NCI-H2029 (cell line): Measurements from ENCODE around the gene CALHM6.

Experiments
- DNase-seq: peaks from one replicate; lab custom pipeline; 2025; lab: John Stamatoyannopoulos, UW

The CALHM6 gene

GRCh38 chr6:116445102-116445501 is 16.1 kb upstream of the CALHM6 start:
- DNase-seq: peak; percentile 100

DNA sequence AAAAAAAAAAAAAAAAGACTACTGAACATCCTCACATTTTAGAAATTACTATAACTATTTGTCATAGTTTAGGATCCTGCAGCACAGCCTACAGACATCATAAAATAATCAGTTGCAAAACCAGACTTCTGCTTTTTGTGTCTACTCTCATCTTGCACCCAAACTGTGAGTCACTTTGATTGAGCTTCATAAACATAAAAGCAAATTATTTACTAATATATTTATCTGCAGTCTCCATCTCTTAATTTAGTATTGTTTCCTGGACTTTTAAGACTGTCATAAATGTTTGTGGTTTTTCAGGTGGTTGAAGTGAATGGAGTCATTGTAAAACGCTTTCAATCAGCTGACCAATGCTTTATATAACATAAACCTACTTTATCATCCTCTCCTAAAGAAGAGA is 14.8 kb upstream of the CALHM6 start:
- DNase-seq: peak; percentile 58

DNA sequence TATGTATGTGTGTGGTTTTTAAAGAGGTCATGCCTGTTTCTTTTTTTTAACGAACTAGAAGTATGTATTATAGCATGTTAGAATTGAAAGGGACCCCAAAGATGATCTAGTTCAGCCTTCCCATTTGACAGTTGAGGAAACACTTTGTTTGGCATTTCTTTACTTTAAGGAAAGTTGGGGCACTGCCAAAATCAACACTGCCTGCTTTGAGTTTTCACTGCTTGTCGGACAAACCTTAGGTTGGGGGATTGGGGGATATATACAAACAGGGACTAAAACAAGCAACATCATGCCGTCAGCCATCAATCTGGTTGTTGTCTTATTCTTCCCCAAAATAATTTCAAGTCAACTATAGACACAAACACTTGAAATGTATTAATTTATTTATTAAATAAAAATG is 14.1 kb upstream of the CALHM6 start:
- DNase-seq: peak; percentile 83

GRCh38 chr6:116447496-116448011 is 13.6 kb upstream of the CALHM6 start:
- DNase-seq: peak; percentile 53

GRCh38 chr6:116449565-116449964 is 11.6 kb upstream of the CALHM6 start:
- no peak for DNase-seq

DNA sequence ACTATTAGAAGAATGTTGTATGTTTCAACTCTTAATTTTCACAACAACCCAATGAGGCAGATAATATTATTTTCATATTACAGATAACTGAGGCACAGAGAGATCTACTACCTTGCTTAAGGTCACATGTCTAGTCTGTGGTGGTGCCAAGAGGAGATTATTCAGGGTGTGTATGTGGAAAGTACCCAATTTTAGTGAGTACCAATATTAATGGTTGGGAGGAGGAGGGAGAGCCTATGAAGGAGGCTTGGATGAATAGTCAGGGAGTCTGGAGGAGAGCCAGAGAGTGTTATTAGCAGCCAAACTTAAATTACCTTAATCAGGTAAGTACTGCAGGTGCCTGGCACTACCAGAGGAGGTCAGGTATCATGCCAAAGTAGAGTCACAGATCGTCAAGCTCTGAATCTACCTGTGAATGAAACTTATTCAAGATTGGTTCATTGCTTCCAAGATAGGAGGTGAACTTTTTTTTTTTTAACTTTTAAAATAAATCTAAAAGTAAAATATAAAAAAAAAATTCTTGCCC is 10.9 kb upstream of the CALHM6 start:
- peak; percentile 99 for DNase-seq

DNA sequence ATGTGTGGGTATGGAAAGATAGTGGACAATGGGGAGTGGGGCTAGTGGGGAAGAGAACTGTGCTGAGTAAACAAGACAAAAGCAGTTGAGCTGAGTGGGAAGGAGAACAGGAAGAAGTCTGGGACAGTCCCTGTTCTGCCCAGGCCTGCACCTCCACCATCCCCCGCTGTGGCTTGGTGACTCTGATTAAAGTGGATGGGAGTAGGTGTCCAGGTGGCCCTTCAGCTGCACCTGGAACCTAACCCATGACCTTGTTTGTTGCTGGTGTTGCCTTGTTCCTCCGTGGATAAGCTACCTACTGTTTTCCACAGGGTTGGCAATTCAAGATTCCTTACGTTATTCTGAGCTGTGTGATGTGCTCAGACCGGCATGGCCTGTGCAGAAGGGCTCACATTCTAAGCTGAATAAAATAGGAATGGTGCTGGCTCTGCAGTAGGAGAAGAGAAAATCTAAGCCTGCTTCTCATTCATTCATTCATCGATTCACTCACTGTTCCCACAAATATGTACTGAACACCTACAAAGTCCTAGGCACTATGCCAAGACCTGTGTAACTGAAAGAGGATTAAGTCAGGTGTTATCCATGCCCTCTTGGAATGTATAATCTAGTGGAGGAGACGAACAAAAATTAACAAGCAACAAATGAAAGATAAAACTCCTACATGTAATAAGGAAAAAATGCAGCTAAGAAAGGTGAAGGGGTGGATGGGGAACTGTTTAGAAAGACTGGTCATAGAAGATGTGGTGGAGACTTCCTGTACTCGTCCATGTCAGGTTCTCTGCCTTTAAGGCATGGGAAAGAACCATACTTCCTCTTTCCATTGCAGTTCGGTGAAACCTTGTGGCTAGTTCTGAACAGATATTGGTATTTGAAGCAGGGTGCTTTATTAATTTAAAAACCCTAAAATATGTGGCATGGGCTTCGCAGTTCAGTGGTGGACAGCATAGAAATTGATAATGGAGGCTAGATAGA is 10.1 kb upstream of the CALHM6 start:
- DNase-seq: peak; percentile 100

DNA sequence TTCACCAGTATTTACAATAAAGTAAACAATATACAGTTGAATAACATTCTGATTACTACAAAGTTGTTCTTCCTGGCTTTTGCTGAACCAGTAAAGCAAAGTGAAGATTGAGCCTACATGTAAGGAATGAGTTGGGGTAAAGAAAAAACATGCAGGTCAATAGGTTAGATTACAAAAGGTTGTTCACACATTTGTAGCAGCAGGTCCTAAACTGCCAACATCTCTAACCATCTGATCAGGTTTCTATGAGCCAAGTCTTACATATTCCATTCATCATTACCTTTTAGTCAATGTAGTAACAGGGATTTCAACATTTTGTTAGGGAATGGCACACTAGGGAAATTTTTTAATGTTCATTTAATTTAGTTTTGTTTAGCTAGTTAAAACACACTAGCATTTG is 9.3 kb upstream of the CALHM6 start:
- DNase-seq: no peak

- DNase-seq: no peak
Measured at GRCh38 chr6:116452531-116452930, 8.6 kb upstream of the CALHM6 start.

DNA sequence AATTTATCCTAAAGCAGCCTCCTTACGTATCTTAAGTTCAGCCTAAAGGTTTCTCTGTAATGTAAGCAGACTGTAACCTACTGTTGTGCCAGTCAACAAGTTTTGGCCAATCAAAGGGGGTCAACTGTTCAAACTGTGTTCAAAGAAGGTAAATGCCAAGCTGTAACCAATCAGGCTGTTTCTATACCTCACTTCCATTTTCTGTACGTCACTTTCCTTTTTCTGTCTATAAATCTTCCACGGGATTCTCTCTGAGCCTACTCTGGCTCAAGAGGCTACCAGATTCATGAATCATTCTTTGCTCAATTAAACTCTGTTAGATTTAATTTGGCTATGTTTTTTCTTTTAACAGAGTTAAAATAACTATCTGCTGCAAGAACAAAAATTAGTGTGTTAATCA is 5.1 kb upstream of the CALHM6 start:
- DNase-seq: no peak

- DNase-seq: no peak
Measured at GRCh38 chr6:116456927-116457326, 4.2 kb upstream of the CALHM6 start.

DNA sequence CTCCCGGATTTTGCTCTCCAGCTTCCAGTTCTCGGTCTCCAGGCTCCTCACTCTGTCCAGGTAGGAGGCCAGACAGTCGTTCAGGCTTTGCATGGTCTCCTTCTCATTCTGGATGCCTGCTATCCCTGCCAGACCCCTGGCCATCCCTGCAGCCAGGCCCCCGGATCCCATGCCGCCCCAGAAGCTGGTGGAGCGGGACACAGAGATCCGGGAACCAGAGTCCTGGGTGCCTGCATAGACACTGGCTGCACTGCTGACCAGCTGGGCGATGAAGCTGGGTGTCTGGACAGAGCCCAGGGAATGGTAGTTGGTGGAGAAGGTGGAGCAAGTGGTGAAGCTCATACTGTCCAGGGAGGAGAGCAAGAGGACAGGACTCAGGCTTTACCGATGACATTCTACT is 2.9 kb upstream of the CALHM6 start:
- DNase-seq: no peak

DNA sequence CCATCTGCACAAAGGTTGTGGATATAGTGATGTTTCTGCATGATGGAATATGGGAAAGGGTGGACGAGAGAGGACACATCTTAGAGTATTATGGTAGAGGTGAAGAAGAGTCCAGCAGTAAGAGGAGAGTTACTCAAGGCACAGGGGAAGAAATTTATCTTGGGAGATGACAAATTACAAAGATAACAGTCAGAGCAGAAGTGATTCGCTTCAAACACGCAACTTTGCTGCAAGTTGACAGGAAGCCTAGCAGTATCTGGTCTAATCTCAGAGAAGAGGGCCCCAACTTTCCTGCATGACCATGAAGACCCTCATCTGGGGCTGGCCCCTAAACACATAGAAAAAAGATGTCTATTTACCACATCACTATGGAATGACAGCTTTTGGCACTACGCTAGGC is 1.2 kb upstream of the CALHM6 start:
- DNase-seq: no peak

DNA sequence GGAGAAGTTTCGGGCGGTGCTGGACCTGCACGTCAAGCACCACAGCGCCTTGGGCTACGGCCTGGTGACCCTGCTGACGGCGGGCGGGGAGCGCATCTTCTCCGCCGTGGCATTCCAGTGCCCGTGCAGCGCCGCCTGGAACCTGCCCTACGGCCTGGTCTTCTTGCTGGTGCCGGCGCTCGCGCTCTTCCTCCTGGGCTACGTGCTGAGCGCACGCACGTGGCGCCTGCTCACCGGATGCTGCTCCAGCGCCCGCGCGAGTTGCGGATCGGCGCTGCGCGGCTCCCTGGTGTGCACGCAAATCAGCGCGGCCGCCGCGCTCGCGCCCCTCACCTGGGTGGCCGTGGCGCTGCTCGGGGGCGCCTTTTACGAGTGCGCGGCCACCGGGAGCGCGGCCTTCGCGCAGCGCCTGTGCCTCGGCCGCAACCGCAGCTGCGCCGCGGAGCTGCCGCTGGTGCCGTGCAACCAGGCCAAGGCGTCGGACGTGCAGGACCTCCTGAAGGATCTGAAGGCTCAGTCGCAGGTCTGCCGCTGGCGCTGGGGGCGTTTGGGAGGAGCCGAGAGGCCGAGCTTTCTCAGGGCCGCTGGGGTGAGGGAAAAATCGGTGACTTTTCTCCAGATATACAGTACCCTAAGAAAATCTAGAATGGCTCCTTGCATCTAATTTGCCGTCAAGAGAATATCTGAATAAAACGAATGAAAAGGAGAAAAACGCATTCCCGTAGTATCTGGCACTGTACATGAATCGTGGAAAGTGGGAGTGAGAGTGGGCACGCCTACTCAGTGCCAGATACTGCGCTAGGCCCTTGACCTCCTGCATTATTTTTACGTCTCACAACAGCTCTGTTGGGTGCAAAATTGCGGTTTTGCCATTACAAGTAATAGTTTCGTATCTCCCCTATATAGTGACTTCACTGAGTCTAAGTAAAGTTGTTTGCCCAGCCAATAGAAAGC is 1.0 kb downstream of the CALHM6 start:
- peak; percentile 100 for DNase-seq

GRCh38 chr6:116463301-116463700 is 2.1 kb downstream of the CALHM6 start:
- peak; percentile 78 for DNase-seq

- DNase-seq: peak; percentile 88
Measured at GRCh38 chr6:116465246-116465645, 4.1 kb downstream of the CALHM6 start.

DNA sequence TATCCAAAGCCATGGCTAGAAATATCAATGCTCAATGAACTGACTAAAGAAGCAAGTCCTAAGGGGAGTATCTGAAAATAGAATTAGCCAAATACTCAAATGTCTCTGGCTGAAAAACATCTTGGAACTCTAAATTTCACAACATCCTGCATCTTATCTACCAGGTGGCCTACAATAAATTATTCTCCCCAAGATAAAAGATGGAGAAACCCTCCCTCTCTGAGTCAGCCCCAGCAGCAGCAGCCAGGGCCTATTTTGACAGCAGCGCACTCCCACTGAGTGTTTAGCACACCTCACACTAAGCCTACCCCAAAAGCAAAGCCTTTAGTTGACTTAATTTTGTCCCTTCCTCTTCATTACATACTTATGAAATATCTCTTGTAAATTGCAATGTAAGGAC is 5.9 kb downstream of the CALHM6 start:
- DNase-seq: no peak

DNA sequence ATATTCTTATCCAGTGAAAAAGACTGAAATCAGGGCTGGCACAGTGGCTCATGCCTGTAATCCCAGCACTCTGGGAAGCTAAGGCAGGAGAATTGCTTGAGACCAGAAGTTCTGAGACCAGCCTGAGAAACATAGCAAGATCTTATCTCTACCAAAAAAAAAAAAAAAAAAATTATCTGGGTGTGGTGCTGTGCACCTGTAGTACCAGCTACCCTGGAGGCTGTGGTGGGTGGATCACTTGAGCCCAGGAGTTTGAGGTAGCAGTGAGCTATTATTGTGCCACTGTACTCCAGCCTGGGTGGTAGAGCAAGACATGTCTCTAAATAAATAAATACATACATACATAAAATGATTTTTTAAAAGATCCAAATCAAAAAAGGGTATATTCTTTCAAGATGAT is 6.3 kb downstream of the CALHM6 start:
- DNase-seq: no peak

GRCh38 chr6:116468293-116468692 is 7.1 kb downstream of the CALHM6 start:
- DNase-seq: no peak

GRCh38 chr6:116471531-116471930 is 10.4 kb downstream of the CALHM6 start:
- DNase-seq: no peak

DNA sequence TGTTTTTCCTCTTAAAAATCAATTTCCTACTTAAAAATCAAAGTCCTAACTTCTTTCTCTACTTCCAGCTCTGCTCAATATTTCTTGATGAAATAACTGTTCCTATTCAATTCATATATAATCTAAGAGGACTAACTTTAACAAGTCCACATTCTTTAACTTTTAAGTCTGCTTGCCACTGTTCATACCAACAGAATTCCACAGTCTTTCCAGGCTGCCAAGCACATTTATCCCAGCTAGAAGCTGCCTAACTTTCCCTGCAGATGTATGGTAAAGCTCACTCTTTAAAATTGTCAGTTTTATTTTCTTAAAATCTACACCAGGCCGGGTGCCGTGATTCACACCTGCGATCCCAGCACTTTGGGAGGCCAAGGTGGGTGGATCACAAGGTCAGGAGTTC is 11.5 kb downstream of the CALHM6 start:
- no peak for DNase-seq

GRCh38 chr6:116475141-116475540 is 14.0 kb downstream of the CALHM6 start:
- DNase-seq: no peak
